ENCODE measurements around the gene SLC39A13.

The SLC39A13 gene

GRCh38 chr11:47383071-47383470 lies 25.3 kb upstream of the SLC39A13 start:
- H3K9ac ChIP-seq (ENCODE audit: low read depth in 1 of 2, low read length in 2 of 2) = no peak overlapping the region
- H3K4me1 ChIP-seq (ENCODE audit: control insufficient read depth in 2 of 2, insufficient read depth in 2 of 2, low read length in 2 of 2) = no peaks in the 10 kb centered on the region
- no peaks in the 10 kb centered on the region for H3K36me3 ChIP-seq (ENCODE audit: control insufficient read depth in 2 of 2, insufficient read depth in 2 of 2, low read length in 2 of 2)
- no peaks in the 10 kb centered on the region for H3K9me3 ChIP-seq (ENCODE audit: control insufficient read depth in 2 of 2, low read length in 2 of 2)
- H3K27ac ChIP-seq (ENCODE audit: low read depth in 2 of 2, low read length in 2 of 2) = no peak overlapping the region
- no peak overlapping the region for H3K4me3 ChIP-seq (ENCODE audit: low read length in 2 of 2)
- no peaks in the 10 kb centered on the region for H3K27me3 ChIP-seq (ENCODE audit: control insufficient read depth in 2 of 2, insufficient read depth in 2 of 2, low read length in 2 of 2)

DNA sequence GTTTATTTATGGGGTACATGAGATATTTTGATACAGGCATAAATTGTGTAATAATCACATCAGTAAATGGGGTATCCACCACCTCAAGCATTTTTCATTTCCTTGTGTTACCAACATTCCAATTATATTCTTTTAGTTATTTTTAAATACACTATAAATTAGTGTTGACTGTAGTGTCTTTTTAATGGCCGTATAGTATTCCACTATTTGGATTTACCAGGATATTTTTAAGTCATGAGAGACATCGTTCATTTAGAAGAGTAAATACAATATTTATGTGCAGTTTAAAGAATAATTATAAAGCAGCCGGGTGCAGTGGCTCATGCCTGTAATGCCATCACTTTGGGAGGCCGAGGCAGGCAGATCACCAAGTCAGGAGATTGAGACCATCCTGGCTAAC lies 23.9 kb upstream of the SLC39A13 start:
- Histone ChIP-seq H3K9ac (ENCODE audit: low read depth in 1 of 2, low read length in 2 of 2) (no peak overlapping the region), H3K4me3 (ENCODE audit: low read length in 2 of 2) (no peak overlapping the region), H3K9me3 (ENCODE audit: control insufficient read depth in 2 of 2, low read length in 2 of 2) (no peaks in the 10 kb centered on the region), H3K27ac (ENCODE audit: low read depth in 2 of 2, low read length in 2 of 2) (no peak overlapping the region), H3K27me3 (ENCODE audit: control insufficient read depth in 2 of 2, insufficient read depth in 2 of 2, low read length in 2 of 2) (no peaks in the 10 kb centered on the region), H3K36me3 (ENCODE audit: control insufficient read depth in 2 of 2, insufficient read depth in 2 of 2, low read length in 2 of 2) (no peaks in the 10 kb centered on the region), H3K4me1 (ENCODE audit: control insufficient read depth in 2 of 2, insufficient read depth in 2 of 2, low read length in 2 of 2) (no peaks in the 10 kb centered on the region)

- H3K9me3 ChIP-seq (ENCODE audit: control insufficient read depth in 2 of 2, low read length in 2 of 2) = no peaks in the 10 kb centered on the region
- peak overlapping the region in 1 of 2 donors; percentile 32 for H3K27ac ChIP-seq (ENCODE audit: low read depth in 2 of 2, low read length in 2 of 2)
- no peak overlapping the region for H3K4me3 ChIP-seq (ENCODE audit: low read length in 2 of 2)
- H3K36me3 ChIP-seq (ENCODE audit: control insufficient read depth in 2 of 2, insufficient read depth in 2 of 2, low read length in 2 of 2) = no peaks in the 10 kb centered on the region
- no peaks in the 10 kb centered on the region for H3K4me1 ChIP-seq (ENCODE audit: control insufficient read depth in 2 of 2, insufficient read depth in 2 of 2, low read length in 2 of 2)
- H3K27me3 ChIP-seq (ENCODE audit: control insufficient read depth in 2 of 2, insufficient read depth in 2 of 2, low read length in 2 of 2) = no peaks in the 10 kb centered on the region
- no peak overlapping the region for H3K9ac ChIP-seq (ENCODE audit: low read depth in 1 of 2, low read length in 2 of 2)
Measured at GRCh38 chr11:47387944-47388696, 20.3 kb upstream of the SLC39A13 start.

DNA sequence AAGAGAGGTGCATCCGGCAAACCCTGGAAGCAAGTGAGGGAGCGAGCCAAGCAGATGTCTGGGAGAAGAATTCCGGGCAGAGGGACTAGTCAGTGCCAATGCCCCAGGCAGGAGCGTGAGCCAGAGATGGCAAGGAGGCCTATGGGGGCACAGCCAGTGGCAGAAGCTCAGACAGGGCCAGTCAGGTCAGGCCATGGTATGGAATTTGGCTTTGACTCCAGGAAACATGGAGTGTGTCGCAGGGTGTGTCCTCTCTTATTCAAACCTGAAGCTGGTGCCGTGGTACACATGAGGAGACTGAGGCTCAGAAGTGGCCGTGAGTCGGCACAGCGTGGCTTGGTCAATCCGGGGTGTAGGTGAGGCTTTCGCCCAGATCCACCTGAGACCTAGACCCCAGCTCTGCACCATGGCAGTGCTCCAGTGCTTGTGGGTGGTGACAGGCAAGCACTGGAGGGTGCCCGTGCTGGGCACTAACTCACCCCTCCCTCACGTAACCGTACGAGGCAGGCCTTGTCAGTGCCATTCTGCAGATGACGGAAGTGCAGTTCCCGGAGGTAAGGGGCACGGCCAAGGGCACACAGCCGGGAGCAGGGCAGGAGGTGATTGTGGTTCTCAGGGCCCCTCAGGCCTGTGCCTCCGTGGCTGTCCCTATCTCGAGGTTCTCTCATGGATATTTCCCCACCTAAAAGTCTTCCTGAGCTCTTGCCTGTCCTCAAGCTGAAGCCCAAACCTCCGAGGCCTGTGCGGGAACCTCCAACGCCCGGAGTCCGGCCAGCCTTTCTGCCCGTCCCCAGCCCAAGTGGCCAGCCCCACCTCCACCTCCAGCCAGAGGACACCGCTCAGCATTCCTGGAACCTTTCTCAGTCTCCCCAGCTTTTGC lies 19.5 kb upstream of the SLC39A13 start:
- Histone ChIP-seq H3K27ac (ENCODE audit: low read depth in 2 of 2, low read length in 2 of 2) (peak overlapping the region in 1 of 2 donors; percentile 32), H3K9ac (ENCODE audit: low read depth in 1 of 2, low read length in 2 of 2) (no peak overlapping the region), H3K4me3 (ENCODE audit: low read length in 2 of 2) (peak overlapping the region in 1 of 2 donors; percentile 3), H3K9me3 (ENCODE audit: control insufficient read depth in 2 of 2, low read length in 2 of 2) (no peaks in the 10 kb centered on the region), H3K4me1 (ENCODE audit: control insufficient read depth in 2 of 2, insufficient read depth in 2 of 2, low read length in 2 of 2) (peaks cover 5 to 7% of the 10 kb centered on the region in 2 donors), H3K36me3 (ENCODE audit: control insufficient read depth in 2 of 2, insufficient read depth in 2 of 2, low read length in 2 of 2) (no peaks in the 10 kb centered on the region), H3K27me3 (ENCODE audit: control insufficient read depth in 2 of 2, insufficient read depth in 2 of 2, low read length in 2 of 2) (no peaks in the 10 kb centered on the region)

DNA sequence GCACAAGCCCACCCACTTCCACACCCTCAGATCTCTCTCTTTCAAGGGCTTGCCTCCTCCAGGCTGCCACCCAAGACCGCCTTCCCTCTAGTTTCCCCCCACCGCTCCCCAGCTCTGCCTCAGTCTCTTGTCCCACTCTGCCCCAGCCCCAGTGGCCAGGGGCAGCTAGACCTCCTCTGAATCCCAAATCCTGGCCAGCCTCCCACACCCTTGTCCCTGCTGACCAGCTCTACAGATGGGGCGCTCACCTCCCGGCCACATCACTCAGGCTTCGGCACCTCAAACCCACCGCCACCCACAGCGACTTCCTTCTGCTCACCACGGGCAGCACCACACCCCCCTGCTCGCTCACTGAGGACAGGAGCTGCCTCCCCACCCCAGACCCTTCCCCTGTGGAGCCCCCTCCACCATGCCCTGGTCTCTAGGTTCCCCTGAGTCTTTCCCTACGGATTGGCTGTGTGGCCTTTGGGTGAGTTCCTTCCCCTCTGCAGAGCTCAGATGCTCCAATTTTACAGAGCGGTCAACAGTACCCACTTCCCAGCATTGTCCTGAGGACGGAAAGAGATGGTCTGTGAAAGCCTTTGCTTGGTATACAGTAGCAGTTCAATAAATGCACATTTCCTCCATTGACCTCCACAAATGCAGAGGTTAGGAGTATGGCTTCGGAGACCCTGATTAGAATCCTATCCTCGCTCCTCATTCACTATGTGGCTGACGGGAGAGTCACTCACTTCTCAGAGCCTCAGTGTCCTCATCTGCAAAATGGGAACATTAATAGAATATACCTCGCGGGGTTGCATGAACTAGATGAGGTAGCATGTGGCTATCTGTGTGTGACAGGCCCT lies 18.6 kb upstream of the SLC39A13 start:
- no peaks in the 10 kb centered on the region for H3K36me3 ChIP-seq (ENCODE audit: control insufficient read depth in 2 of 2, insufficient read depth in 2 of 2, low read length in 2 of 2)
- H3K4me1 ChIP-seq (ENCODE audit: control insufficient read depth in 2 of 2, insufficient read depth in 2 of 2, low read length in 2 of 2) = peaks cover 10% of the 10 kb centered on the region in 2 donors
- peak overlapping the region in 1 of 2 donors; percentile 89 for H3K27ac ChIP-seq (ENCODE audit: low read depth in 2 of 2, low read length in 2 of 2)
- H3K9ac ChIP-seq (ENCODE audit: low read depth in 1 of 2, low read length in 2 of 2) = no peak overlapping the region
- no peaks in the 10 kb centered on the region for H3K9me3 ChIP-seq (ENCODE audit: control insufficient read depth in 2 of 2, low read length in 2 of 2)
- H3K4me3 ChIP-seq (ENCODE audit: low read length in 2 of 2) = no peak overlapping the region
- H3K27me3 ChIP-seq (ENCODE audit: control insufficient read depth in 2 of 2, insufficient read depth in 2 of 2, low read length in 2 of 2) = no peaks in the 10 kb centered on the region

- H3K4me1 ChIP-seq (ENCODE audit: control insufficient read depth in 2 of 2, insufficient read depth in 2 of 2, low read length in 2 of 2) = peaks cover 10 to 16% of the 10 kb centered on the region in 2 donors
Measured at GRCh38 chr11:47390422-47390760, 18.0 kb upstream of the SLC39A13 start.

GRCh38 chr11:47391077-47391583 lies 17.3 kb upstream of the SLC39A13 start:
- Histone ChIP-seq H3K4me1 (ENCODE audit: control insufficient read depth in 2 of 2, insufficient read depth in 2 of 2, low read length in 2 of 2) (peaks cover 13 to 17% of the 10 kb centered on the region in 2 donors), H3K27me3 (ENCODE audit: control insufficient read depth in 2 of 2, insufficient read depth in 2 of 2, low read length in 2 of 2) (no peaks in the 10 kb centered on the region), H3K9me3 (ENCODE audit: control insufficient read depth in 2 of 2, low read length in 2 of 2) (no peaks in the 10 kb centered on the region), H3K36me3 (ENCODE audit: control insufficient read depth in 2 of 2, insufficient read depth in 2 of 2, low read length in 2 of 2) (no peaks in the 10 kb centered on the region), H3K4me3 (ENCODE audit: low read length in 2 of 2) (no peak overlapping the region), H3K27ac (ENCODE audit: low read depth in 2 of 2, low read length in 2 of 2) (peak overlapping the region in 1 of 2 donors; percentile 89), H3K9ac (ENCODE audit: low read depth in 1 of 2, low read length in 2 of 2) (no peak overlapping the region)

More at GRCh38 chr11:47390422-47390760, 18.0 kb upstream of the SLC39A13 start:
- Histone ChIP-seq H3K27me3 (ENCODE audit: control insufficient read depth in 2 of 2, insufficient read depth in 2 of 2, low read length in 2 of 2) (no peaks in the 10 kb centered on the region), H3K9me3 (ENCODE audit: control insufficient read depth in 2 of 2, low read length in 2 of 2) (no peaks in the 10 kb centered on the region), H3K9ac (ENCODE audit: low read depth in 1 of 2, low read length in 2 of 2) (no peak overlapping the region), H3K36me3 (ENCODE audit: control insufficient read depth in 2 of 2, insufficient read depth in 2 of 2, low read length in 2 of 2) (no peaks in the 10 kb centered on the region), H3K27ac (ENCODE audit: low read depth in 2 of 2, low read length in 2 of 2) (peak overlapping the region in 1 of 2 donors; percentile 89), H3K4me3 (ENCODE audit: low read length in 2 of 2) (no peak overlapping the region)

DNA sequence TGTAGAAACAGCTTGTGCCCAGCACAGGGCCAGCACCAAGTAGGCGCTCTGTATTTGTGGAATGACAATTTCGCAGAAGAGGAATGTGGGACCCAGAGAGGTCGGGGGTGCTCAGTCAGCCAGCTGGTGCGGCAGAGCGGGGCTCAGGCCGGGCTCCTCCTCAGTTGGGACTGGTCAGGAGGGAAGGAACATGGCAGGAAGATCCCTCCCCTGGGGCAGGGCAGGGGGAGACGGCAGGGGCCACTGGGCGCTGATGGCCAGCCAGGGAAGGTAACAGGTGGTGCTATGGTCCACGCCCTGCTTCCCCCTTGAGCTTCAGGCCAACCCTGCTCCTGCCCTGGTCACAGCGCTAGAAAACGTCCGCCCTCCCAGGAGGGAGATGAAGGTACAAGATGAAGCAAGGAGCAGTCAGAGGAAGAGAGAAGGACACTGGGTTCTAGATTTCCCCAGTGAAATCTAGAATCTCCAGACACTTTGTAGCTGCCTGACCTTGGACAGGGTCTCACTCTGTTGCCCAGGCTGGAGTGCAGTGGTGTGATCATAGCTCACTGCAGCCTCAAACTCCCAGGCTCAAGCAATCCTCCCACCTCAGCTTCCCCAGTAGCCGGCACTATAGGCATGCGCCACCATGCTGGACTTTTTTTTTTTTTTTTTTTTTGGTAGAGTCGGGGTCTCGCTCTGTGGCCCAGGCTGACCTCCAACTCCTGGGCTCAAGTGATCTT lies 16.5 kb upstream of the SLC39A13 start:
- Histone ChIP-seq H3K4me3 (ENCODE audit: low read length in 2 of 2) (no peak overlapping the region), H3K9ac (ENCODE audit: low read depth in 1 of 2, low read length in 2 of 2) (peak overlapping the region in 1 of 2 donors; percentile 14), H3K27ac (ENCODE audit: low read depth in 2 of 2, low read length in 2 of 2) (peak overlapping the region; percentile 14 to 89), H3K27me3 (ENCODE audit: control insufficient read depth in 2 of 2, insufficient read depth in 2 of 2, low read length in 2 of 2) (no peaks in the 10 kb centered on the region), H3K36me3 (ENCODE audit: control insufficient read depth in 2 of 2, insufficient read depth in 2 of 2, low read length in 2 of 2) (no peaks in the 10 kb centered on the region), H3K4me1 (ENCODE audit: control insufficient read depth in 2 of 2, insufficient read depth in 2 of 2, low read length in 2 of 2) (peaks cover 13 to 17% of the 10 kb centered on the region in 2 donors), H3K9me3 (ENCODE audit: control insufficient read depth in 2 of 2, low read length in 2 of 2) (no peaks in the 10 kb centered on the region)

- Histone ChIP-seq H3K27ac (ENCODE audit: low read depth in 2 of 2, low read length in 2 of 2) (peak overlapping the region; percentile 70 to 89), H3K27me3 (ENCODE audit: control insufficient read depth in 2 of 2, insufficient read depth in 2 of 2, low read length in 2 of 2) (no peaks in the 10 kb centered on the region), H3K4me3 (ENCODE audit: low read length in 2 of 2) (no peak overlapping the region), H3K9ac (ENCODE audit: low read depth in 1 of 2, low read length in 2 of 2) (no peak overlapping the region), H3K4me1 (ENCODE audit: control insufficient read depth in 2 of 2, insufficient read depth in 2 of 2, low read length in 2 of 2) (peaks cover 13 to 17% of the 10 kb centered on the region in 2 donors), H3K36me3 (ENCODE audit: control insufficient read depth in 2 of 2, insufficient read depth in 2 of 2, low read length in 2 of 2) (no peaks in the 10 kb centered on the region), H3K9me3 (ENCODE audit: control insufficient read depth in 2 of 2, low read length in 2 of 2) (no peaks in the 10 kb centered on the region)
Measured at GRCh38 chr11:47392546-47393162, 15.7 kb upstream of the SLC39A13 start.
